H1 (cell line): ENCODE measurements around the gene PGAM2.
"Not testable (repeated sequence)": the region's sequence is repeated elsewhere in the genome, so short reads cannot be mapped to it uniquely, and the experiment has no call there.

Source experiments
- CBX8 ChIP-seq: fragments of 300-800, 300-1000 bp; sonication (generic); IDR thresholded peaks from 2 replicates; pipeline ENCODE4 v1.7.1; 2016; ENCODE audit warnings: low read depth, low read length, borderline replicate concordance
- CREB1 ChIP-seq: IDR thresholded peaks from 2 replicates; pipeline ENCODE4 v1.6.1; 2012; ENCODE audit warnings: inconsistent platforms
- CTCF ChIP-seq, 3 experiments: IDR thresholded peaks; 1 replicate in 2 of 3; 2 replicates in 1 of 3; pipeline versions ENCODE4 v1.5.1 to v1.6.1; 2011; ENCODE audit warnings: low read length in 3 of 3, mild to moderate bottlenecking in 3 of 3, inconsistent platforms in 2 of 3, low read depth in 1 of 3, moderate library complexity in 1 of 3; ENCODE audit not compliant: insufficient read depth in 1 of 3; ENCODE audit errors: control extremely low read depth in 1 of 3
- EZH2 ChIP-seq: fragments of 200-600 bp; sonication (generic); IDR thresholded peaks from 2 replicates; pipeline ENCODE4 v1.7.1; 2012; ENCODE audit warnings: low read depth, mild to moderate bottlenecking, moderate library complexity, low read length, inconsistent platforms; ENCODE audit not compliant: severe bottlenecking
- GABPA ChIP-seq: IDR thresholded peaks from 2 replicates; pipeline ENCODE4 v1.6.1; 2011; ENCODE audit warnings: mild to moderate bottlenecking, low read length, moderate library complexity, borderline replicate concordance; ENCODE audit not compliant: insufficient read depth
- POLR2A ChIP-seq, 2 experiments: IDR thresholded peaks; 1 replicate in 1 of 2; 2 replicates in 1 of 2; pipeline ENCODE4 v1.6.1; 2011; ENCODE audit warnings: low read depth in 2 of 2, low read length in 2 of 2, mild to moderate bottlenecking in 2 of 2; ENCODE audit errors: control extremely low read depth in 1 of 2
- POU5F1 ChIP-seq: IDR thresholded peaks from 2 replicates; pipeline ENCODE4 v1.6.1; 2011; ENCODE audit warnings: low read depth, mild to moderate bottlenecking, low read length, moderate library complexity
- SUZ12 ChIP-seq: fragments of 200-600 bp; sonication (generic); IDR thresholded peaks from 2 replicates; pipeline ENCODE4 v1.6.1; 2012; ENCODE audit warnings: mild to moderate bottlenecking, inconsistent platforms, low read length, moderate library complexity, mixed read lengths
- TAF1 ChIP-seq: IDR thresholded peaks from 2 replicates; pipeline ENCODE4 v1.6.1; 2011; ENCODE audit warnings: mild to moderate bottlenecking, low read depth, low read length

- TF ChIP-seq CTCF (IDR thresholded peaks at IDR 0.05; ENCODE audit: control extremely low read depth in 1 of 3, insufficient read depth in 1 of 3, low read depth in 1 of 3, low read length in 3 of 3); SUZ12; EZH2; CBX8; CREB1; GABPA; TAF1; POLR2A (IDR thresholded peaks at IDR 0.05; ENCODE audit: control extremely low read depth in 1 of 2, low read depth in 2 of 2, low read length in 2 of 2); POU5F1: not testable (repeated sequence)
Observed at GRCh38 chr7:44022796-44023467, 42.4 kb downstream of the PGAM2 start.
